GM12864 (cell line): ENCODE data around the gene SERPINA12.
A peak's percentile ranks its signal among the peaks of the same experiment; 100 is the strongest.

Experiments
- DNase-seq: peaks from one replicate; pipeline ENCODE4 v3.0.0-alpha.2; 2011; ENCODE audit warnings: low read depth
- H3K4me3 ChIP-seq: 2 replicates; pipeline ENCODE4 v1.5.1; 2011; ENCODE audit warnings: mild to moderate bottlenecking, low read depth, low read length, control low read depth
- TF ChIP-seq, protein P1 (sequence below): IDR thresholded peaks from 2 replicates; pipeline ENCODE4 v1.5.1; 2011; ENCODE audit warnings: low read depth, mild to moderate bottlenecking, moderate library complexity, low read length, control low read depth, inconsistent platforms; ENCODE audit errors: missing control alignments

Gene SERPINA12

DNA sequence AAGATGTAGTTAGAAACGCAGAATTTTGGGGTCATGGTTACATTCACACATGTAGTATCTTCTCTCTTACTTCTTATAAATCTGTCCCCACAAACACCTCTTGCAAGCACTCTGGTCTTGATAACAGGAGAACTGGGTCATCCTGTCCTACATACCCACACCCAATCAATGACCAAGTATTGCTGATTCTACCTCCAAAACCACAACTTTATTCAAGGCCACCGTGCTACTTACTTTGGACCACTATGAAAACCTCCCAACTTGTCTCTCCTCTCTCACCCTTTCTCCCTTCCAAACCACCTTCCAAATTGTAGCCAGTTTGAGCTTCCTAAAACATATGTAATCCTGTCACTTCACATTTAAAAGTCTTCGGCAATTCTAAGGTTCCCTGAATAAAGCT is 62.1 kb downstream of the SERPINA12 start:
- no peak overlapping the region for H3K4me3 ChIP-seq
- TF ChIP-seq, protein P1, sequence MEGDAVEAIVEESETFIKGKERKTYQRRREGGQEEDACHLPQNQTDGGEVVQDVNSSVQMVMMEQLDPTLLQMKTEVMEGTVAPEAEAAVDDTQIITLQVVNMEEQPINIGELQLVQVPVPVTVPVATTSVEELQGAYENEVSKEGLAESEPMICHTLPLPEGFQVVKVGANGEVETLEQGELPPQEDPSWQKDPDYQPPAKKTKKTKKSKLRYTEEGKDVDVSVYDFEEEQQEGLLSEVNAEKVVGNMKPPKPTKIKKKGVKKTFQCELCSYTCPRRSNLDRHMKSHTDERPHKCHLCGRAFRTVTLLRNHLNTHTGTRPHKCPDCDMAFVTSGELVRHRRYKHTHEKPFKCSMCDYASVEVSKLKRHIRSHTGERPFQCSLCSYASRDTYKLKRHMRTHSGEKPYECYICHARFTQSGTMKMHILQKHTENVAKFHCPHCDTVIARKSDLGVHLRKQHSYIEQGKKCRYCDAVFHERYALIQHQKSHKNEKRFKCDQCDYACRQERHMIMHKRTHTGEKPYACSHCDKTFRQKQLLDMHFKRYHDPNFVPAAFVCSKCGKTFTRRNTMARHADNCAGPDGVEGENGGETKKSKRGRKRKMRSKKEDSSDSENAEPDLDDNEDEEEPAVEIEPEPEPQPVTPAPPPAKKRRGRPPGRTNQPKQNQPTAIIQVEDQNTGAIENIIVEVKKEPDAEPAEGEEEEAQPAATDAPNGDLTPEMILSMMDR = no peak
- DNase-seq = no peak

DNA sequence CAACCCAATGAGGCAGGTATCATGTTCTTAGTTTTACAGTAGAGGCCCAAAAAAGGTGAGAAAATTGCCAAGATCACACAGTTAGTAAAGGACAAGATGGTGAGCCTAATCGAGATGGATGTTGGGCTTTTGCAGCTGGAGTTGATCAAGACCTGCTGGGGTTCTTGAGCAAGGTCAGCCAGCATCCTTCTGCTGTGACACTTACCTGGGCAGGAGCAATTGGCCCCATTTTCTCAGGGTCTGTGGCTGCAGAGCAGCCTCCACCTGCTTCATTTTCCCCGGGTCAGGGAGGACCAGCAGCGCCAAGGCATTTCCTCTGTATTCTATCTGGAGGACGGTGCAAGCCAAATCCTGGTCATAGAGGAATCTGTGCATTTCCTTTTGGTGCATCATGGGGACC is 63.1 kb downstream of the SERPINA12 start:
- H3K4me3 ChIP-seq = no peak overlapping the region
- TF ChIP-seq, protein P1 = no peak
- DNase-seq = no peak

- TF ChIP-seq, protein P1 = no peak
- no peak for DNase-seq
- no peak overlapping the region for H3K4me3 ChIP-seq
These were observed 64.3 kb downstream of the SERPINA12 start for GRCh38 chr14:94445003-94445402.

- no peak for DNase-seq
- no peak overlapping the region for H3K4me3 ChIP-seq
- TF ChIP-seq, protein P1 = no peak
These were observed 67.6 kb downstream of the SERPINA12 start for GRCh38 chr14:94441531-94442205.

DNA sequence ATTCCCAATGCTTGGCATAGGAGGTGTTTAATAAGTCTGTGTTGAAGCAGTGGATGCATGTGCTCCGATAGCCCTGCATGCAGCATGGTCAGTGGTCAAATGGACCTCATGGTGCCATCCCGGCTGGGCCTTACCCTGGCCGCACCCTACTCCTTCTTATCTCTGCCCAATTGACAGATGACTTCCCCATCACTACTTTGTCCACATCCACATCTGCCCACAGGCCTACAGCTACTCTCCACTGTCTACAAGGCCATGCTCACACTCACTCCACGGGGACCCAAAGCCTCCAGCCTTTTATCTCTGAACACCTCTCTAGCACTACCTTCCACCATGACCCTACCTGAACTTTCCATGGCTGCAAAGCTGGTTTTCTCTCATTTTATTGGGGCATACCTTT is 68.1 kb downstream of the SERPINA12 start:
- no peak for DNase-seq
- TF ChIP-seq, protein P1 = no peak
- H3K4me3 ChIP-seq = no peak overlapping the region

DNA sequence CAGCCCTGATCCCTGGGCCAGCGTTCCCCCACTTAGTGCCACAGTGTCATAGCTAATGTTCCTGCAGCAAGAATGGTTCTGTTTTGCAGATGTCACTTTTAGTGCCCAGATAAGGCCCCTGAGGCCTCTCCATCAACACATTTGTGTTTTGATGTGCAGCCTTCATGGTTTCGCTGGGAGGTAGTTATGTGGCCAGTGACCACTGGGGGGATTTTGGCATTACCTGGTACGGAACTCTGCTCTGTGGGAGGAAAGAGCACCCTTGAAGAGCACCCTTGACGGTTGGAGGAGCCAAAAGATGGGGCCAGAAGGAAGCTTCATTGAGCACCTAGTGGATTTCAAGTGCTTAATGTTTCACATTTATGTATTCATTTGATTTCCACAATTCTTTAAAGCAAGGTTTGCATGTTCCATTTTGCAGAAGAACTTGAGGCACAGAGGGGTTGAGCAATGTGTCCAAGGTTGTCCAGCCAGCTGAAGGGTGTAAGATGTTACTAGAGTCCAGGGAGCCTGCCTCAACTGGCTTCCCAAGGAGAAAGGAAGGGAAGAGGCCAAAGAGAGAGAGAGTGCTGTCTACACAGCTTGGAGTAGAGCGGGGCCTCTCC is 69.7 kb downstream of the SERPINA12 start:
- DNase-seq = no peak
- TF ChIP-seq, protein P1 = peak; percentile 38
- H3K4me3 ChIP-seq = no peak overlapping the region
